ENCODE measurements around the gene SURF1. TPM values are rescaled to one million over a fixed set of nuclear protein-coding genes. Genes with fewer than 3 reads are reported as not detected.
A peak's percentile ranks its signal among the peaks of the same experiment; 100 is the strongest.
"Not testable (repeated sequence)": the region's sequence is repeated elsewhere in the genome, so short reads cannot be mapped to it uniquely, and the experiment has no call there.

Gene SURF1
- total RNA-seq, 1 experiment from 2014 or later, result 47.9 TPM

- intact Hi-C loops (cut with micrococcal nuclease; ENCODE audit: unreplicated experiment), result no loop called here
- Mint-ChIP-seq H3K27ac (ENCODE audit: unreplicated experiment) (no peak overlapping the region), H3K4me3 (ENCODE audit: low read depth, unreplicated experiment) (no peak overlapping the region), H3K4me1 (ENCODE audit: low read depth, unreplicated experiment) (peaks cover 9% of the 10 kb centered on the region), H3K36me3 (ENCODE audit: insufficient read depth, unreplicated experiment) (peaks cover 11% of the 10 kb centered on the region), H3K27me3 (ENCODE audit: unreplicated experiment) (no peaks in the 10 kb centered on the region), H3K9me3 (ENCODE audit: low read depth, unreplicated experiment) (no peaks in the 10 kb centered on the region)
- no peak for DNase-seq
- BruUV-seq (replicated peaks), result no TSS peak
- TF ChIP-seq CTCF (IDR thresholded peaks at IDR 0.05; ENCODE audit: unreplicated experiment), result no peak
- CTCF ChIA-PET, result no interaction called here
These were observed 23.1 kb upstream of the SURF1 start for GRCh38 chr9:133379153-133380086.

GRCh38 chr9:133378408-133378962 is 22.2 kb upstream of the SURF1 start:
- H3K4me1 Mint-ChIP-seq (ENCODE audit: low read depth, unreplicated experiment), result peaks cover 9% of the 10 kb centered on the region
- intact Hi-C loops (cut with micrococcal nuclease; ENCODE audit: unreplicated experiment), result no loop called here
- CTCF ChIA-PET, result interaction anchor here (0.9 kb wide), 1 partner anchor 48 kb away, joined by 3 read pairs; no protein-coding TSS in a partner anchor
- no peak overlapping the region for H3K4me3 Mint-ChIP-seq (ENCODE audit: low read depth, unreplicated experiment)
- peaks cover 18% of the 10 kb centered on the region for H3K36me3 Mint-ChIP-seq (ENCODE audit: insufficient read depth, unreplicated experiment)
- no peak for TF ChIP-seq CTCF (IDR thresholded peaks at IDR 0.05; ENCODE audit: unreplicated experiment)
- H3K9me3 Mint-ChIP-seq (ENCODE audit: low read depth, unreplicated experiment), result no peaks in the 10 kb centered on the region
- no peaks in the 10 kb centered on the region for H3K27me3 Mint-ChIP-seq (ENCODE audit: unreplicated experiment)
- DNase-seq, result no peak
- H3K27ac Mint-ChIP-seq (ENCODE audit: unreplicated experiment), result no peak overlapping the region
- BruUV-seq (replicated peaks), result no TSS peak

- peak; percentile 22 for DNase-seq
- no peaks in the 10 kb centered on the region for H3K9me3 Mint-ChIP-seq (ENCODE audit: low read depth, unreplicated experiment)
- no peaks in the 10 kb centered on the region for H3K27me3 Mint-ChIP-seq (ENCODE audit: unreplicated experiment)
- no peak for TF ChIP-seq CTCF (IDR thresholded peaks at IDR 0.05; ENCODE audit: unreplicated experiment)
- peaks cover 9% of the 10 kb centered on the region for H3K4me1 Mint-ChIP-seq (ENCODE audit: low read depth, unreplicated experiment)
- no peak overlapping the region for H3K27ac Mint-ChIP-seq (ENCODE audit: unreplicated experiment)
- intact Hi-C loops (cut with micrococcal nuclease; ENCODE audit: unreplicated experiment), result no loop called here
- H3K36me3 Mint-ChIP-seq (ENCODE audit: insufficient read depth, unreplicated experiment), result peaks cover 24% of the 10 kb centered on the region
- H3K4me3 Mint-ChIP-seq (ENCODE audit: low read depth, unreplicated experiment), result no peak overlapping the region
- CTCF ChIA-PET, result interaction anchor here (0.9 kb wide), 1 partner anchor 47 kb away, joined by 3 read pairs; no protein-coding TSS in a partner anchor
- BruUV-seq (replicated peaks), result no TSS peak
These were observed 21.5 kb upstream of the SURF1 start for GRCh38 chr9:133377721-133378216.

- DNase-seq; H3K4me1 Mint-ChIP-seq (ENCODE audit: low read depth, unreplicated experiment); H3K27me3 Mint-ChIP-seq (ENCODE audit: unreplicated experiment); H3K4me3 Mint-ChIP-seq (ENCODE audit: low read depth, unreplicated experiment); H3K27ac Mint-ChIP-seq (ENCODE audit: unreplicated experiment); BruUV-seq (replicated peaks); intact Hi-C loops (cut with micrococcal nuclease; ENCODE audit: unreplicated experiment); H3K9me3 Mint-ChIP-seq (ENCODE audit: low read depth, unreplicated experiment): not testable (repeated sequence)
- H3K36me3 Mint-ChIP-seq (ENCODE audit: insufficient read depth, unreplicated experiment), result peaks cover 24% of the 10 kb centered on the region
- CTCF ChIA-PET, result interaction anchor here (0.9 kb wide), 1 partner anchor 46 kb away, joined by 3 read pairs; no protein-coding TSS in a partner anchor
These were observed 21.0 kb upstream of the SURF1 start for GRCh38 chr9:133377280-133377679.

All from Calu3 (cell line).